Tibial nerve (tissue), 4 donors: ENCODE results near the gene MANBA.

Experiments
- EP300 ChIP-seq, 2 donors: sonication (generic); formaldehyde crosslinking; IDR thresholded peaks; one replicate each; pipeline ENCODE4 v1.6.1; 2017; ENCODE audit warnings: antibody characterized with exemption in 2 of 2, mild to moderate bottlenecking in 1 of 2
- POLR2A ChIP-seq, 2 donors: fragments of 450-650 bp; IDR thresholded peaks; one replicate each; pipeline ENCODE4 v1.6.1; 2017; ENCODE audit warnings: antibody characterized with exemption in 2 of 2, mild to moderate bottlenecking in 2 of 2, moderate library complexity in 2 of 2
- TF ChIP-seq, protein P1 (sequence below), 5 experiments: fragments of 200-600 bp in 3 of 5; fragments of 450-650 bp in 2 of 5; sonication (generic) in 3 of 5; IDR thresholded peaks; one replicate each; pipeline ENCODE4 v1.5.1; 2016 to 2019; ENCODE audit warnings: antibody characterized with exemption in 5 of 5, mild to moderate bottlenecking in 3 of 5, moderate library complexity in 2 of 5

DNA sequence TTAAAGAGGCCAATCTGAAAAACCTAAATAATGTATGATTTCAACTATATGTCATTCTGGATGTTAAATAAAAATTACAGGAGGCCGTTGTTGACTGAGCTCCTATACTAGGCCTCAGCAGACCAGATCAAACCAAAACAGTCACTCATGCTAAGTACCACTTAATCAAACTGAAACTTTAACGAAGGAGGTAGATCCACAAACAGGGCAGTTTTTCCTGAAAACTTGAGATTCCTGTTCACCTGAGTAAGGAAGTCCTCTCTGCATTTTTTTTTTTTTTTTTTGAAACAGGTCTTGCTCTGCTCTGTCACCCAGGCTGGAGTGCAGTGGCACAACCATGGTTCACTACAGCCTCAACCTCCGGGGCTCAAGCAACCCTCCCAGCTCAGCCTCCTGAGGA is 27.7 kb downstream of the MANBA start:
- TF ChIP-seq, protein P1, sequence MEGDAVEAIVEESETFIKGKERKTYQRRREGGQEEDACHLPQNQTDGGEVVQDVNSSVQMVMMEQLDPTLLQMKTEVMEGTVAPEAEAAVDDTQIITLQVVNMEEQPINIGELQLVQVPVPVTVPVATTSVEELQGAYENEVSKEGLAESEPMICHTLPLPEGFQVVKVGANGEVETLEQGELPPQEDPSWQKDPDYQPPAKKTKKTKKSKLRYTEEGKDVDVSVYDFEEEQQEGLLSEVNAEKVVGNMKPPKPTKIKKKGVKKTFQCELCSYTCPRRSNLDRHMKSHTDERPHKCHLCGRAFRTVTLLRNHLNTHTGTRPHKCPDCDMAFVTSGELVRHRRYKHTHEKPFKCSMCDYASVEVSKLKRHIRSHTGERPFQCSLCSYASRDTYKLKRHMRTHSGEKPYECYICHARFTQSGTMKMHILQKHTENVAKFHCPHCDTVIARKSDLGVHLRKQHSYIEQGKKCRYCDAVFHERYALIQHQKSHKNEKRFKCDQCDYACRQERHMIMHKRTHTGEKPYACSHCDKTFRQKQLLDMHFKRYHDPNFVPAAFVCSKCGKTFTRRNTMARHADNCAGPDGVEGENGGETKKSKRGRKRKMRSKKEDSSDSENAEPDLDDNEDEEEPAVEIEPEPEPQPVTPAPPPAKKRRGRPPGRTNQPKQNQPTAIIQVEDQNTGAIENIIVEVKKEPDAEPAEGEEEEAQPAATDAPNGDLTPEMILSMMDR (IDR thresholded peaks at IDR 0.05): no peak
- TF ChIP-seq EP300 (IDR thresholded peaks at IDR 0.05) (no peak), POLR2A (IDR thresholded peaks at IDR 0.05) (no peak)
